Activated T-cell treated with anti-CD3 and anti-CD28 coated beads, Interleukin-2, amount 50 U/mL, for 4 hours (primary cell): ENCODE results near the gene SCUBE3. TPM values are rescaled to one million over a fixed set of nuclear protein-coding genes. Genes with fewer than 3 reads are reported as not detected.

Source experiments
- ATAC-seq, 2 donors: fragments of 200-7000 bp; cut with Tn5 transposase; one replicate each; pipeline ENCODE4 v1.10.0; 2021
- DNase-seq: peaks from one replicate; pipeline ENCODE4 v3.0.0-alpha.2; 2020
- H3K27me3 Mint-ChIP-seq: one replicate; pipeline ENCODE4 v1.8.0; 2021; ENCODE audit warnings: low read depth, mixed read lengths
- H3K36me3 Mint-ChIP-seq: one replicate; pipeline ENCODE4 v1.8.0; 2022; ENCODE audit warnings: mixed read lengths; ENCODE audit not compliant: insufficient read depth
- H3K4me1 Mint-ChIP-seq: one replicate; pipeline ENCODE4 v1.8.0; 2021; ENCODE audit warnings: low read depth, mixed read lengths
- H3K4me3 Mint-ChIP-seq: one replicate; pipeline ENCODE4 v1.8.0; 2021; ENCODE audit warnings: mild to moderate bottlenecking, moderate library complexity, mixed read lengths
- H3K9me3 Mint-ChIP-seq: one replicate; pipeline ENCODE4 v1.8.0; 2021; ENCODE audit warnings: mixed read lengths
- total RNA-seq, 3 donors: library from RNA; stranded (reverse); gene quantifications; one replicate each; pipeline ENCODE4 v1.2.1, GENCODE V29; 2021

The SCUBE3 gene
- total RNA-seq, 3 donors from 2014 or later = 0.03 TPM; not detected in 2

DNA sequence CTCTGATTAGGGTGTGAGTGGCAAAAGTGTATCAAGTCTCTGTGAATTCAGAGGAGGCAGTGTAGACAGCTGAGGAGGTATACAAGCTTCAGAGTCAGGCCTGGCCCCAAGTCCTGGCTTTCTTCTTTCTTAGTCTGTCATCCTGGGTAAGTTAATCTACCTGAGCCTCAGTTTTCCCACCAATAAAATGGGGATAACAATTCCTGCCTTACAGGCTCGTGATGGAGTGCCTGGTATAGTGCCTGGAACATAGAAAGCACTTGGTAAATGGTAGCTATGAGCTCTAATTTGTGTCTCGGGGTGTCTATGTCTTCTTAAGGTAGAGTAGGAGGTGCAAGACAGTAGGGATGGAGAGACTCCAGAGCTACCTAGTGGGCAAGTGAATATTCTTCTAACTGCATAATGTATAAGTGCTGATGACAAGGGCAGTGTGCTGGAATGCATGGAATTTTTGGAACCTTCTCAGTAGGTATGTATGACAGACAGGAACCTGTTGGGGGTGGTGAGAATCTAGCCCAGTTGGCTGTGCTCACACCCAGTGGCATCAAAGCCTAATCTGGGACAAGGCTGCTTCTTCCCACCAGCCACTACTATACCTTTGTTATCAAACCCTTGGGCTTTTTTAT, 4.0 kb upstream of the SCUBE3 start:
- no peaks in the 10 kb centered on the region for H3K9me3 Mint-ChIP-seq
- ATAC-seq = no peak
- H3K27me3 Mint-ChIP-seq = peaks cover 67% of the 10 kb centered on the region
- DNase-seq = no peak
- peaks cover 6% of the 10 kb centered on the region for H3K4me1 Mint-ChIP-seq
- no peaks in the 10 kb centered on the region for H3K36me3 Mint-ChIP-seq
- no peak overlapping the region for H3K4me3 Mint-ChIP-seq

DNA sequence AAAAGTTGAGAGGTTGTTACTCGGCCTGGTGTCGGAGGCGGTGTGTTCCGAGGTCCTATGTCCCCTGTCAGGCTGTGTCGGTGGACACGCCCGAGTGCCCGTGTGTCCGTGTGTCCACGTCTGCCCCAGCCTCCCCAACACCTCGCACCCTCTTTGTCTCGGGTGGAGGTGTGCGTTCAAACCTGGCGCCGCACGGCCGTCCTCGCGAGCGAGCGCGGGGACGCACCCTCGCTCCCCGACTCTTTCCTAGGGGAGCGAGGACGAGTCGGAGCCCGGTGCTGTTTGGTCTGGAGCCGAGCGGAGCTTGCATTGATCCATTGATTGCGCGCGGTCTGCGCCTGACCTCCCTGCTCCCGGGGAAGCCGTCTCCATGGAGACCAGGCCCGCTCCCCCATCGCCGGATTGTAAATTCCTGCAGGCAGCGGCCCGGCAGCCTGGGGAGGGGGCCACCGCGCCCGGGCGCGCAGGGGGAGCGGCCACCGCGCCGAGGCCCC, 411 bp upstream of the SCUBE3 start:
- H3K36me3 Mint-ChIP-seq = peaks cover 3% of the 10 kb centered on the region
- H3K27me3 Mint-ChIP-seq = peaks cover 77% of the 10 kb centered on the region
- no peaks in the 10 kb centered on the region for H3K9me3 Mint-ChIP-seq
- ATAC-seq (no peak), DNase-seq (no peak)
- H3K4me3 Mint-ChIP-seq = peak overlapping the region; percentile 66
- peaks cover 6% of the 10 kb centered on the region for H3K4me1 Mint-ChIP-seq

GRCh38 chr6:35214869-35215664, 1.3 kb downstream of the SCUBE3 start:
- DNase-seq (no peak), ATAC-seq (no peak)
- Mint-ChIP-seq H3K27me3 (peaks cover 78% of the 10 kb centered on the region), H3K36me3 (peaks cover 3% of the 10 kb centered on the region), H3K9me3 (no peaks in the 10 kb centered on the region), H3K4me3 (no peak overlapping the region), H3K4me1 (peaks cover 6% of the 10 kb centered on the region)

GRCh38 chr6:35215665-35216411, 2.1 kb downstream of the SCUBE3 start:
- no peaks in the 10 kb centered on the region for H3K9me3 Mint-ChIP-seq
- ATAC-seq (no peak), DNase-seq (no peak)
- no peak overlapping the region for H3K4me3 Mint-ChIP-seq
- H3K36me3 Mint-ChIP-seq = peaks cover 3% of the 10 kb centered on the region
- peaks cover 6% of the 10 kb centered on the region for H3K4me1 Mint-ChIP-seq
- H3K27me3 Mint-ChIP-seq = peaks cover 75% of the 10 kb centered on the region

GRCh38 chr6:35216412-35216732, 2.6 kb downstream of the SCUBE3 start:
- Mint-ChIP-seq H3K9me3 (no peaks in the 10 kb centered on the region), H3K36me3 (peaks cover 3% of the 10 kb centered on the region), H3K4me1 (peaks cover 6% of the 10 kb centered on the region), H3K27me3 (peaks cover 71% of the 10 kb centered on the region), H3K4me3 (no peak overlapping the region)
- no peak for ATAC-seq
- no peak for DNase-seq

GRCh38 chr6:35216851-35217811, 3.4 kb downstream of the SCUBE3 start:
- Mint-ChIP-seq H3K27me3 (peaks cover 64% of the 10 kb centered on the region), H3K4me1 (peaks cover 6% of the 10 kb centered on the region), H3K36me3 (peaks cover 3% of the 10 kb centered on the region), H3K4me3 (no peak overlapping the region), H3K9me3 (no peaks in the 10 kb centered on the region)
- ATAC-seq (no peak), DNase-seq (no peak)

GRCh38 chr6:35218021-35218420, 4.3 kb downstream of the SCUBE3 start:
- no peak for DNase-seq
- ATAC-seq = no peak
- Mint-ChIP-seq H3K27me3 (peaks cover 55% of the 10 kb centered on the region), H3K36me3 (peaks cover 3% of the 10 kb centered on the region), H3K4me1 (peaks cover 4% of the 10 kb centered on the region), H3K9me3 (no peaks in the 10 kb centered on the region), H3K4me3 (no peak overlapping the region)

DNA sequence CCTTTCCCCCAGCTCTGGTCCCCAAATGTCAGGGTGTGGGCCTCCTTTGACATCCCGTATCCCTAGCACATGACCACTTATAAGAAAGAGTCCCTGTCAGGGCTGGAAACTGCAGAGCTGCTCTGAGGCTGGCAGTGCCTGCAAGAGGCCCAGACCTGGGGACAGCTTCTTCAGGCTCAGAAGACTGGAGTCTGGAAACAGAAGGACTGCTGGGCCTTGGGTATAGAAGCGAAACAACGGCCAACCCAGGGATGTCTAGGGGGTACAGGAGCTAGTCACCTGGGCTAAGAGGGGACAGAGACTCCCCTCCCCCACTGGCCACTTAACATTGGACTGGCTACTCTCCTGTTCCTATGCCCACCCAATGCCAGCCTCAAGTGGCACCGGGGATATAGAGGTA, 4.7 kb downstream of the SCUBE3 start:
- no peaks in the 10 kb centered on the region for H3K4me1 Mint-ChIP-seq
- no peak for ATAC-seq
- peaks cover 50% of the 10 kb centered on the region for H3K27me3 Mint-ChIP-seq
- no peaks in the 10 kb centered on the region for H3K9me3 Mint-ChIP-seq
- H3K36me3 Mint-ChIP-seq = peaks cover 3% of the 10 kb centered on the region
- DNase-seq = no peak
- H3K4me3 Mint-ChIP-seq = no peak overlapping the region

- H3K4me1 Mint-ChIP-seq = no peaks in the 10 kb centered on the region
- H3K4me3 Mint-ChIP-seq = no peak overlapping the region
- peaks cover 5% of the 10 kb centered on the region for H3K36me3 Mint-ChIP-seq
- peaks cover 43% of the 10 kb centered on the region for H3K27me3 Mint-ChIP-seq
- no peaks in the 10 kb centered on the region for H3K9me3 Mint-ChIP-seq
- no peak for DNase-seq
- ATAC-seq = no peak
Measured at GRCh38 chr6:35219683-35220326, 6.0 kb downstream of the SCUBE3 start.

DNA sequence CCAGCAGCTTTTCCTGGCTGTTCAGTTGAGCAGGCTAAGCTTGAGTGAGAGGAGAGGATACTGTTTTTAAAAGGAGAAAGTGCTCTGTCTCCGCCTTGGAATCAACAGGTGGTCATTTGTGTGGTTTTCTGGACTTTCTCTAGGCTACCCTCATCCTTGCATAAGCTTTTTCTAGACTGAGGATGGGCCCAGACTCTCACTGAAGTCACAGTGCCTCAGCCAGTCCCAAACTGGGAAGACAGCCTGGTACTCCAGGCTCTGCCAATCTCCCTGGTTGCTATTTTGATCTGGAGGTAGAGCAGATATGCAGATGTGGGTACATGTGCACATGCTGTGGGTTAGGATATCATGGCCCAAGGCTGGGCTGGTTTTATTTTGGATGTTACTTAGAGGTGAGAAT, 7.0 kb downstream of the SCUBE3 start:
- Mint-ChIP-seq H3K9me3 (no peaks in the 10 kb centered on the region), H3K36me3 (peaks cover 5% of the 10 kb centered on the region), H3K4me1 (no peaks in the 10 kb centered on the region), H3K27me3 (peaks cover 34% of the 10 kb centered on the region), H3K4me3 (no peak overlapping the region)
- DNase-seq = no peak
- no peak for ATAC-seq

DNA sequence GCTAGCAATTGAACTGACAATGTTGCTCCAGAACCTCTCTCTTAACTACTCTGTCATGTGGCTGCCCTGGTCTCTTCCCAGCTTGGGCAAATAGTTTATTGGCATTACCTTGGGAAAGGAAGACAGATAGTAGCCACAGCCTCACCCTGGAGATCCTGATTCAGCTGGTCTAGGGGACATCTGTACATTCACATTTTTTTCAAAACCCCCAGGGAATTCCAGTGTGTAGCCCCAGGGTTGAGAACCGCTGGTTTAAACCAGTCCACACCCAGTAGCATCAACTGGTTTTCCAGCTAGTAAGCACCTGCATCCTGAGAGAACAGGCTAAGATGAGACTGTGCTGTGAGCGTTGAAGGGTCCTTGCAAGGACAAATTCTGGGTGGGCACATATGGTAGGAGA, 9.6 kb downstream of the SCUBE3 start:
- ATAC-seq (no peak), DNase-seq (no peak)
- H3K4me3 Mint-ChIP-seq = no peak overlapping the region
- no peaks in the 10 kb centered on the region for H3K9me3 Mint-ChIP-seq
- no peaks in the 10 kb centered on the region for H3K4me1 Mint-ChIP-seq
- peaks cover 13% of the 10 kb centered on the region for H3K27me3 Mint-ChIP-seq
- peaks cover 2% of the 10 kb centered on the region for H3K36me3 Mint-ChIP-seq

- Mint-ChIP-seq H3K4me3 (no peak overlapping the region), H3K36me3 (peaks cover 2% of the 10 kb centered on the region), H3K9me3 (no peaks in the 10 kb centered on the region), H3K4me1 (no peaks in the 10 kb centered on the region), H3K27me3 (peaks cover 8% of the 10 kb centered on the region)
- DNase-seq (no peak), ATAC-seq (no peak)
Measured at GRCh38 chr6:35224720-35225119, 11.0 kb downstream of the SCUBE3 start.

DNA sequence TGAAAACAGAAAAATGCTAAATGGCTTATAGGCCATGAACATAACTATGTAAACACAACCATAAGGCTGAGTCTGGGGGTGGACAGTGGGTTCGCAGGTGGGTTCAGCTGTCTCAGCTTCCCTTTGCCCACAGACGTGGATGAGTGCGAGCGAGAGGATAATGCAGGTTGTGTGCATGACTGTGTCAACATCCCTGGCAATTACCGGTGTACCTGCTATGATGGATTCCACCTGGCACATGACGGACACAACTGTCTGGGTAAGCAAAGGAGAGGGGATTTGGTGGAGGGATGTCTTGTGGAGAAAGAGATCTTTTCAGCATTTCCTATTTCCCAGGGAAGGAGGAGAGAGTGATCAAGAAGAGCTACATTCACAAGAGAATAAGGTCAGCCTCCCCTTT, 14.7 kb downstream of the SCUBE3 start:
- ATAC-seq (no peak), DNase-seq (no peak)
- H3K36me3 Mint-ChIP-seq = peaks cover 2% of the 10 kb centered on the region
- H3K4me1 Mint-ChIP-seq = no peaks in the 10 kb centered on the region
- no peak overlapping the region for H3K4me3 Mint-ChIP-seq
- H3K9me3 Mint-ChIP-seq = no peaks in the 10 kb centered on the region
- peaks cover 1% of the 10 kb centered on the region for H3K27me3 Mint-ChIP-seq
